Uterus (tissue), 2 donors: ENCODE measurements around the gene PCDHGA5.

ENCODE experiments used
- POLR2A ChIP-seq, 2 donors: fragments of 450-650 bp; IDR thresholded peaks; one replicate each; pipeline ENCODE4 v1.6.1; 2016; ENCODE audit warnings: antibody characterized with exemption in 2 of 2, mild to moderate bottlenecking in 1 of 2, moderate library complexity in 1 of 2
- TF ChIP-seq, protein P1 (sequence below), 4 experiments: fragments of 200-600 bp in 2 of 4; fragments of 450-650 bp in 2 of 4; sonication (generic) in 2 of 4; IDR thresholded peaks; one replicate each; pipeline ENCODE4 v1.5.1; 2016 to 2019; ENCODE audit warnings: antibody characterized with exemption in 4 of 4, mild to moderate bottlenecking in 2 of 4, moderate library complexity in 1 of 4

DNA sequence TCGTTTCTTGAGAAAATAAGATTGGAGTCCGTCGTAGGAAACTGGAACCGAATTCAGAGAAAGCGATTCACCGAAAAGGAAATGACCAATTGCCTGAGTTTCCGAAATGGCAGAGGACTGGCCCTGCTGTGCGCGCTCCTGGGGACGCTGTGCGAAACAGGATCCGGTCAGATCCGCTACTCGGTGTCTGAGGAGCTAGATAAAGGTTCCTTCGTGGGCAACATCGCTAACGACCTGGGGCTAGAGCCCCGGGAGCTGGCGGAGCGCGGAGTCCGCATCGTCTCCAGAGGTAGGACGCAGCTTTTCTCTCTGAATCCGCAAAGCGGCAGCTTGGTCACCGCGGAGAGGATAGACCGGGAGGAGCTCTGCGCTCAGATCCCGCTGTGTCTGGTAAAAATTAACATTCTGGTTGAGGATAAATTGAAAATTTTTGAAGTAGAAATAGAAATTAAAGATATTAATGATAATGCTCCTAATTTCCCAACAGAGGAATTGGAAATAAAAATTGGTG is 20.0 kb upstream of the PCDHGA5 start:
- TF ChIP-seq, protein P1, sequence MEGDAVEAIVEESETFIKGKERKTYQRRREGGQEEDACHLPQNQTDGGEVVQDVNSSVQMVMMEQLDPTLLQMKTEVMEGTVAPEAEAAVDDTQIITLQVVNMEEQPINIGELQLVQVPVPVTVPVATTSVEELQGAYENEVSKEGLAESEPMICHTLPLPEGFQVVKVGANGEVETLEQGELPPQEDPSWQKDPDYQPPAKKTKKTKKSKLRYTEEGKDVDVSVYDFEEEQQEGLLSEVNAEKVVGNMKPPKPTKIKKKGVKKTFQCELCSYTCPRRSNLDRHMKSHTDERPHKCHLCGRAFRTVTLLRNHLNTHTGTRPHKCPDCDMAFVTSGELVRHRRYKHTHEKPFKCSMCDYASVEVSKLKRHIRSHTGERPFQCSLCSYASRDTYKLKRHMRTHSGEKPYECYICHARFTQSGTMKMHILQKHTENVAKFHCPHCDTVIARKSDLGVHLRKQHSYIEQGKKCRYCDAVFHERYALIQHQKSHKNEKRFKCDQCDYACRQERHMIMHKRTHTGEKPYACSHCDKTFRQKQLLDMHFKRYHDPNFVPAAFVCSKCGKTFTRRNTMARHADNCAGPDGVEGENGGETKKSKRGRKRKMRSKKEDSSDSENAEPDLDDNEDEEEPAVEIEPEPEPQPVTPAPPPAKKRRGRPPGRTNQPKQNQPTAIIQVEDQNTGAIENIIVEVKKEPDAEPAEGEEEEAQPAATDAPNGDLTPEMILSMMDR (IDR thresholded peaks at IDR 0.05): no peak
- no peak for TF ChIP-seq POLR2A (IDR thresholded peaks at IDR 0.05)
